Uterus (tissue), 4 donors: ENCODE data around the gene HMX2. TPM values are rescaled to one million over a fixed set of nuclear protein-coding genes. Genes with fewer than 3 reads are reported as not detected.

Experiments
- DNase-seq, 2 donors: peaks; one replicate each; pipeline ENCODE4 v3.0.0-alpha.2; 2019 to 2020
- H3K27ac ChIP-seq, 2 donors: fragments of 200-600 bp; sonication (generic); 1 replicate in 1 of 2; 2 replicates in 1 of 2; pipeline ENCODE4 v1.5.1; 2016 to 2018
- H3K27me3 ChIP-seq, 2 donors: fragments of 200-600 bp; sonication (generic); one replicate each; pipeline ENCODE4 v1.5.1; 2018 to 2019; ENCODE audit warnings: control low read depth in 1 of 2
- H3K36me3 ChIP-seq, 2 donors: fragments of 200-600 bp; sonication (generic); one replicate each; pipeline ENCODE4 v1.5.1; 2019; ENCODE audit warnings: control low read depth in 1 of 2
- H3K4me1 ChIP-seq, 2 donors: fragments of 200-600 bp; sonication (generic); one replicate each; pipeline ENCODE4 v1.5.1; 2018 to 2019; ENCODE audit warnings: control low read depth in 1 of 2
- H3K4me3 ChIP-seq, 2 donors: fragments of 200-600 bp; sonication (generic); 1 replicate in 1 of 2; 2 replicates in 1 of 2; pipeline ENCODE4 v1.5.1; 2018 to 2019; ENCODE audit warnings: mild to moderate bottlenecking in 1 of 2
- H3K9me3 ChIP-seq, 2 donors: fragments of 200-600 bp; sonication (generic); one replicate each; pipeline ENCODE4 v1.5.1; 2019; ENCODE audit warnings: control low read depth in 1 of 2
- POLR2A ChIP-seq, 2 donors: fragments of 450-650 bp; IDR thresholded peaks; one replicate each; pipeline ENCODE4 v1.6.1; 2016; ENCODE audit warnings: antibody characterized with exemption in 2 of 2, mild to moderate bottlenecking in 1 of 2, moderate library complexity in 1 of 2
- intact Hi-C: fragments of 100-400 bp; cut with DNase I; formaldehyde crosslinking; loops from one replicate; pipeline ENCODE4 v1.15.1; 2023; ENCODE audit warnings: low total_unique reads
- total RNA-seq, 4 donors: library from RNA; depleted of rRNA in 3 of 4; stranded (reverse); fragments of >200 nt in 3 of 4; gene quantifications; one replicate each; pipeline versions ENCODE4 v1.1.0 to v1.2.4, GENCODE V29; 2014 to 2023
- TF ChIP-seq, protein P1 (sequence below), 4 experiments: fragments of 200-600 bp in 2 of 4; fragments of 450-650 bp in 2 of 4; sonication (generic) in 2 of 4; IDR thresholded peaks; one replicate each; pipeline ENCODE4 v1.5.1; 2016 to 2019; ENCODE audit warnings: antibody characterized with exemption in 4 of 4, mild to moderate bottlenecking in 2 of 4, moderate library complexity in 1 of 4
- donor health status: DM: yes; HTN: yes; CAD: no.

HMX2 gene
- total RNA-seq, 4 donors from 2014 or later = not detected

DNA sequence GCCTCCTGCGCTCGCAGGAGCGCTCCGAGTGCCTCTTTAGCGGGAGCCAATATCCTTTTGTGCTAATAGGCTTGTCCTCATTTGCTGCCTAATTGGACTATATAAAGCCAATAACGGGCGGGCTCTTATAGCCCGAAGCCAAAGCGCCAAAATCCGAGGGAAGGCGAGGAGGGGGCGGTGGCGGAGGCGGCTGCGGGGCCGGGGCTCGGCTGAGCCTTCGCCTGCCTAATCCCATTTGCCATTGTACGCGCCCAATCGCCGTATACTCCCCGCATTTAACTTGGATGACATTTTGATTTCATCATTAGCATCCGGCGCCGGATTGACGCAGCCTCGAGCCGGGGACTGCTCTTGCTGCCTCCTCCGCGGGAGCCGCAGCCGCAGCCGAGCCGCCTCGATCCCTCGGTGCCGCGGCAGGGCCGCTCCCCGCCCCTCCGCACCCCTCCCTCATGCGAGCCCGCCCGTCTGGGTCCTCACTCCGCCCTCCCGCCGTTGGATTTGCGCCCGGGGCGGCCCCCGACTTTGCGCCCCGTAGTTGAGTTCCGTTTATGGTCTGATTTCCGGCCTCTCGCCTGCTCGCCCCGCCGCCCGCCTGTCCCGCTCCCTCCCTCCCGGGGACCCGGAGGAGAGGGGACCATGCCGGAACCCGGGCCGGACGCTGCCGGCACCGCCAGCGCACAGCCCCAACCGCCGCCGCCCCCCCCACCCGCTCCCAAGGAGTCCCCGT is 12.4 kb upstream of the HMX2 start, which contains the start of gene HMX3:
TSS of gene HMX3 (plus strand) at position 556 of the 727 bp plus-strand sequence. CDS start at position 637, 81 bp downstream.
- DNase-seq = no peak
- Histone ChIP-seq H3K36me3 (no peaks in the 10 kb centered on the region), H3K4me1 (peaks cover 0 to 29% of the 10 kb centered on the region in 2 donors), H3K27me3 (peaks cover 25 to 88% of the 10 kb centered on the region in 2 donors), H3K27ac (no peak within 1 kb of the TSS), H3K9me3 (no peaks in the 10 kb centered on the region), H3K4me3 (peak within 1 kb of the TSS in 1 of 2 donors; percentile 22)
- intact Hi-C loops = loop anchor here (10.0 kb wide), 1 partner anchor 419 kb away; no protein-coding TSS in a partner anchor
- no peak for TF ChIP-seq POLR2A (IDR thresholded peaks at IDR 0.05)
- TF ChIP-seq, protein P1, sequence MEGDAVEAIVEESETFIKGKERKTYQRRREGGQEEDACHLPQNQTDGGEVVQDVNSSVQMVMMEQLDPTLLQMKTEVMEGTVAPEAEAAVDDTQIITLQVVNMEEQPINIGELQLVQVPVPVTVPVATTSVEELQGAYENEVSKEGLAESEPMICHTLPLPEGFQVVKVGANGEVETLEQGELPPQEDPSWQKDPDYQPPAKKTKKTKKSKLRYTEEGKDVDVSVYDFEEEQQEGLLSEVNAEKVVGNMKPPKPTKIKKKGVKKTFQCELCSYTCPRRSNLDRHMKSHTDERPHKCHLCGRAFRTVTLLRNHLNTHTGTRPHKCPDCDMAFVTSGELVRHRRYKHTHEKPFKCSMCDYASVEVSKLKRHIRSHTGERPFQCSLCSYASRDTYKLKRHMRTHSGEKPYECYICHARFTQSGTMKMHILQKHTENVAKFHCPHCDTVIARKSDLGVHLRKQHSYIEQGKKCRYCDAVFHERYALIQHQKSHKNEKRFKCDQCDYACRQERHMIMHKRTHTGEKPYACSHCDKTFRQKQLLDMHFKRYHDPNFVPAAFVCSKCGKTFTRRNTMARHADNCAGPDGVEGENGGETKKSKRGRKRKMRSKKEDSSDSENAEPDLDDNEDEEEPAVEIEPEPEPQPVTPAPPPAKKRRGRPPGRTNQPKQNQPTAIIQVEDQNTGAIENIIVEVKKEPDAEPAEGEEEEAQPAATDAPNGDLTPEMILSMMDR (IDR thresholded peaks at IDR 0.05) = no peak

DNA sequence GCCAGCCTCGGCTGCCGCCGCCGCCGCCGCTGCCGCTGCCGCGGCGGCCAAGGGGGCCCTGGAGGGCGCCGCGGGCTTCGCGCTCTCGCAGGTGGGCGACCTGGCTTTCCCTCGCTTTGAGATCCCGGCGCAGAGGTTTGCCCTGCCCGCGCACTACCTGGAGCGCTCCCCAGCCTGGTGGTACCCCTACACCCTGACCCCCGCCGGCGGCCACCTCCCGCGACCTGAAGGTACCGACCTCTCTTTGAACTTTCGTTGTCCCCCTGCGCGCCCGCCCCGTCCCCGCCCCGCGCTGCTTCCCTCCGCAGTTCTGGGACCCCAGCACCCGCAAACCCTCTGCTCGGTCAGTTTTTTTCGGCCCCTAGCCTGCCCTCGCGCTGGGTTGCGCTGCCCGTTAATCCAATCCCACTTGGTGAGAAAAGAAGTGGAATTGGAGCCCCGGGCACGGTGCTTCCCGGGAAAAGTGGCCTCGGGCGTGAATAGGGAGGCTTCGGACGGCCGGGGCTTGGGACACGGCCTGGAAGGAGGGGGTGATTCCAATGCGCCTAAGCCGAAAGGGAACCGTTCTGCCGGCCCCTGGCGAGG is 11.6 kb upstream of the HMX2 start:
- TF ChIP-seq, protein P1 (IDR thresholded peaks at IDR 0.05) = no peak
- TF ChIP-seq POLR2A (IDR thresholded peaks at IDR 0.05) = no peak
- DNase-seq = no peak
- no peaks in the 10 kb centered on the region for H3K9me3 ChIP-seq
- H3K4me3 ChIP-seq = peak overlapping the region in 1 of 2 donors; percentile 22
- no peak overlapping the region for H3K27ac ChIP-seq
- peaks cover 0 to 29% of the 10 kb centered on the region in 2 donors for H3K4me1 ChIP-seq
- H3K36me3 ChIP-seq = no peaks in the 10 kb centered on the region
- H3K27me3 ChIP-seq = peaks cover 30 to 93% of the 10 kb centered on the region in 2 donors
- intact Hi-C loops = loop anchor here (10.0 kb wide), 1 partner anchor 418 kb away; no protein-coding TSS in a partner anchor

DNA sequence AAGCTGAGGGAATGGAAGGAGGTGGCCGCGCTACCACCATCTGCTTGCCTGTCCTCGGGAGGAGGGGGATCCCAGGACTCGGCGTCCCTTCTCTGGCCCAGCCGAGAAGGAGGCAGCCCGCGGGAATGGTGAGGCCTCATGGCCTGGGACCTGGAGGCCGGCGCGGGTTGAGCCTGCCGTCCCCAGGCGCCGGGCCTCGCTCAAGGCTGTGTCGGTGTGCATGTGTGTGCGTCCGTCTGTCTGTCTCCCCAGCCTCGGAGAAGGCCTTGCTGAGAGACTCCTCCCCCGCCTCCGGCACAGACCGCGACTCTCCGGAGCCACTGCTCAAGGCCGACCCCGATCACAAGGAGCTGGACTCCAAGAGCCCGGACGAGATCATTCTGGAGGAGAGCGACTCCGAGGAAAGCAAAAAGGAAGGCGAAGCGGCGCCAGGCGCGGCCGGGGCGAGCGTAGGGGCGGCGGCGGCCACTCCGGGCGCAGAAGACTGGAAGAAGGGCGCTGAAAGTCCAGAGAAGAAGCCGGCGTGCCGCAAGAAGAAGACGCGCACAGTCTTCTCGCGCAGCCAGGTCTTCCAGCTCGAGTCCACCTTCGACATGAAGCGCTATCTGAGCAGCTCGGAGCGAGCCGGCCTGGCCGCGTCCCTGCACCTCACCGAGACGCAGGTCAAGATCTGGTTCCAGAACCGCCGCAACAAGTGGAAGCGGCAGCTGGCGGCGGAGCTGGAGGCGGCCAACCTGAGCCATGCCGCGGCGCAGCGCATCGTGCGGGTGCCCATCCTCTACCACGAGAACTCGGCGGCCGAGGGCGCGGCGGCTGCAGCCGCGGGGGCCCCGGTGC is 10.9 kb upstream of the HMX2 start:
- H3K27ac ChIP-seq = no peak overlapping the region
- H3K4me1 ChIP-seq = peaks cover 0 to 29% of the 10 kb centered on the region in 2 donors
- DNase-seq = no peak
- no peaks in the 10 kb centered on the region for H3K9me3 ChIP-seq
- TF ChIP-seq, protein P1 (IDR thresholded peaks at IDR 0.05) = no peak
- no peak for TF ChIP-seq POLR2A (IDR thresholded peaks at IDR 0.05)
- intact Hi-C loops = loop anchor here (10.0 kb wide), 1 partner anchor 418 kb away; no protein-coding TSS in a partner anchor
- H3K4me3 ChIP-seq = no peak overlapping the region
- H3K36me3 ChIP-seq = no peaks in the 10 kb centered on the region
- H3K27me3 ChIP-seq = peaks cover 30 to 93% of the 10 kb centered on the region in 2 donors

DNA sequence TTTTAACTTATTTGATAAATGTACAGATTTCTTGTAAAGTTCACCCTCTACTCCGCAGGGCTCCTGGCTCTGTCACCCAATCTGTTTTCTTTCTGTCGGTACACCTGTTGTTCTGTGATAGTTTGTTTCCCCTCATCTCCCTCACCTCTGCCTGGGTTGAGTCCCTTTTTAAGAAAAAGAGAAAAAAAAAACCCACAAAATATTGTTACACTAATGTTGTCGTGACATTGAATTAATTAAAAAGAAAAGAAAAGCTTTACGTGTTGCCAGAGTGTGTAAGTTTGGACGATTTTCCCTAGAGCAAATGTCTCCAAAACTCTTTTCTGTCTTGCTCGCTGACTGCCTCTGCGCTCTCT is 8.8 kb upstream of the HMX2 start:
- Histone ChIP-seq H3K9me3 (no peaks in the 10 kb centered on the region), H3K36me3 (no peaks in the 10 kb centered on the region), H3K27ac (no peak overlapping the region), H3K4me3 (no peak overlapping the region), H3K27me3 (peaks cover 30 to 94% of the 10 kb centered on the region in 2 donors), H3K4me1 (peaks cover 0 to 35% of the 10 kb centered on the region in 2 donors)
- TF ChIP-seq POLR2A (IDR thresholded peaks at IDR 0.05) = no peak
- TF ChIP-seq, protein P1 (IDR thresholded peaks at IDR 0.05) = no peak
- DNase-seq = no peak
- intact Hi-C loops = loop anchor here (10.0 kb wide), 1 partner anchor 416 kb away; no protein-coding TSS in a partner anchor
